Fibroblast of pulmonary artery (primary cell): ENCODE data around the gene GCSAM.

Experiments
- DNase-seq: peaks from one replicate; pipeline ENCODE4 v3.0.0-alpha.2; 2010; ENCODE audit warnings: low read depth
- H3K4me3 ChIP-seq: replicated peaks from 2 replicates; pipeline ENCODE4 v1.5.1; 2011; ENCODE audit warnings: low read depth, mild to moderate bottlenecking, control low read depth, low read length, moderate library complexity
- CTCF ChIP-seq: IDR thresholded peaks from 2 replicates; pipeline ENCODE4 v1.5.1; 2011; ENCODE audit warnings: mild to moderate bottlenecking, control low read depth, low read length, inconsistent platforms; ENCODE audit errors: missing control alignments

Gene GCSAM

DNA sequence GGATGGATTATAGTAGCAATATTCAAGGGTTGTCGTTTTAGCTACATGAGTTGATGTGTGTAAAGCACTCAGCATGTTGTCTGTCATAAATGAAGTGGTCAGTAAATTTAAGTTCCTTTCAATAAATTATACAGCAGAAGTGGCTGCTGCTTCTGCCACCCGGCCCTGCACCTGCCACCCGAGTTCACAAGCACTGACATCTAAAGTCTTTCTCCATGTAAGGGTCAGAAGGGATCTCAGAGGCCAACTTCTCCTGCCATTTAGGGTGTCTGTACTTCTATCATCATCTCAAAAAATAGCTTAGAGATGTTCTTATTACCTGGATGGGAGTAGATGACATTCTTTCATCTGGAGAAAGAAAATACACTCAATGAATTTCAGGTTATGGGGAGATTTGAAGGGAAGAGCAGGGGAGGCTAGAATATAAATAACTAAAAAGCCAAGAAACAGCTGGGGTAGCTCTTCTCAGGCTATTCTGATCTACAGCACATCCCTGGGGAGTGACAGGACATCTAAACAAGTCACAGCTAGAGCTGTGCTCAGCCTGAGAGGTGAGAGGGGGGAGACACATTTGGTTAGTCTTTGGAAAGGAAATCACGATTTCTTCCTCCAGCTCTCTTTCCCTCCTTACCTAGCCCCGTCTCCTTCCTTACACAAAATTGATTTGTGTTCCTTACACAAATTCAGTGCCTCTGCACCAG is 8.0 kb downstream of the GCSAM start:
- no peak for TF ChIP-seq CTCF
- H3K4me3 ChIP-seq, result no peak overlapping the region
- DNase-seq, result no peak

- DNase-seq, result no peak
- no peak overlapping the region for H3K4me3 ChIP-seq
- TF ChIP-seq CTCF, result no peak
Observed at GRCh38 chr3:112123548-112123947, 9.5 kb downstream of the GCSAM start.

DNA sequence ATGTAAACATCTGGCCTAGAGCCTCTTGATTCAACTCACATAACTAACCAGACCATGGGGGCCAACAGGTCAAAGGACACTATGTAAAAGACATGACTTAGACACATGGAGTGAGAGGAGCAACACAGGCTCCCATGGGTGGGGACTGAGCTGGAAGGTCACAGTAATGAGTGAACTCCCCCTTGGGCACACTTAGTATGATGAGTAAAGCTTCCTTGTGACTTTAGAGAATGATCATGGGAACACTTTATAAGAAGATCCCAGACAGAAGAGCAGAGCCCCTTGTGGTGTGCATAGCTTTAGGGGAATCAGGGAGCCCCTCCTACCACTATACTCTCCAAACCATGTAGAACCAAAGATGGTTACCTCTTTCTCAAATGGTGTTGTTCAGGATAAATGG is 10.2 kb downstream of the GCSAM start:
- no peak overlapping the region for H3K4me3 ChIP-seq

DNA sequence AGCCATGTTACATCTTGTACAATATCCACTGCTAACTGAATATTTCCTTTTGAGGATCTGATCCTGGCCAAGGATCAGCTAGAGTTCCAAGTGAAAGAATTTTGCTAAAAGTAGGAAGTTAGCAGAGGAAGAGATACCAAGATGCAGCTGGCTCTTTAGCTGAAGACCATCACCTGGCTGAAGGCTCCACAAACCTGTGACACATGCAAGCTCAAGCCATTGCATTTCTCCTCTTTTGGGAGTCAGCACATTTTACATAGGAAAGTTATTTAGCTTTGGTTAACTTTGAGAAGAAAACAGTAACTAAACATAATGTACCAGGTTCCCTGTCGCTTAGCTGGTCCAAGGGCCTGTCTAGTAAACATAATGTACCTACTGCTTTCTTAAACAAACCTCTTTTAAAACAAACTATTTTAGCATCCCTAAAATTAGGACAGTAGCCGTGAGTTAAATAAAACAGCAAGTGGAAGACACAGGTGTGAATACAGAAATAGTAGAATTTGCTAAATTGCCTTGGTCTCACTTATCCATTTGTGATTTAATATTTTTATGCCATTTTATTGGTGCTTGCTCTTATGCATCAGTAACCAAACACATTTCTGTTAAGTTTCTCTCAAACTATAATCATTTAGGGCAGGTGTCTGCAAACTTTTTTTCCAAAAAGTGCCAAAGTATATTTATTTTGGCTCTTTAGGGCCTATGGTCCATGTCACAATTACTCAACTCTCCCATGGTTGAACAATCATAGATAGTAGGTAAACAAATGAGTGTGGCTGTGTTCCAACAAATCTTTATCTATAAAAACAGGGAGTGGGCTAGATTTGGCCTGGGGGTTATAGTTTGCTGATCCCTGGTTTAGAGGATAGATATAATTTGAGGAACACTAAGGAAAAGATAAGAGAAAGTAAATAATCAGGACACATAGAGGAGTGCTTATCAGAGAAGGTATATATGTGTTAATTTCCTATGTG is 11.2 kb downstream of the GCSAM start:
- TF ChIP-seq CTCF, result no peak
- H3K4me3 ChIP-seq, result no peak overlapping the region
- DNase-seq, result no peak

More for the DNA sequence above, 10.2 kb downstream of the GCSAM start:
- TF ChIP-seq CTCF, result no peak
- no peak for DNase-seq

GRCh38 chr3:112119962-112120836 is 12.8 kb downstream of the GCSAM start:
- TF ChIP-seq CTCF, result no peak
- no peak overlapping the region for H3K4me3 ChIP-seq
- no peak for DNase-seq

- no peak overlapping the region for H3K4me3 ChIP-seq
- peak; percentile 11 for TF ChIP-seq CTCF
- no peak for DNase-seq
Observed at GRCh38 chr3:112117841-112118571, 15.0 kb downstream of the GCSAM start.
